IMR-90 (cell line): ENCODE data around the gene XPO6. TPM values are rescaled to one million over a fixed set of nuclear protein-coding genes. Genes with fewer than 3 reads are reported as not detected.
A peak's percentile ranks its signal among the peaks of the same experiment; 100 is the strongest.

Experiments
- ATAC-seq: fragments of 200-7000 bp; cut with Tn5 transposase; 2 replicates; pipeline ENCODE4 v1.9.1; 2020; ENCODE audit warnings: low read depth, mild to moderate bottlenecking, moderate library complexity
- BruUV-seq: library from RNA; stranded (reverse); fragments of 400-500 nt; replicated peaks from 2 replicates; lab custom pipeline; 2021; lab: Mats Ljungman, UMichigan
- CTCF ChIA-PET: fragments of 300-600 bp; formaldehyde crosslinking; extraction: SDS; loops from one replicate; lab custom pipeline; 2021; ENCODE audit warnings: antibody characterized with exemption; lab: Yijun Ruan, JAX
- POLR2A ChIA-PET: fragments of 300-600 bp; sonication (Branson Sonifier 250); formaldehyde crosslinking; loops from one replicate; lab custom pipeline; 2022; ENCODE audit warnings: antibody characterized with exemption; ENCODE audit not compliant: unreplicated experiment; lab: Charles Lee
- DNase-seq: peaks from one replicate; pipeline ENCODE4 v3.0.0; 2013
- H2AFZ ChIP-seq: replicated peaks from 2 replicates; pipeline ENCODE3; 2013; ENCODE audit warnings: low read length, mild to moderate bottlenecking; ENCODE audit not compliant: poor library complexity
- H2AK5ac ChIP-seq: 2 replicates; pipeline ENCODE4 v1.6.1; 2013; ENCODE audit warnings: low read depth, low read length, inconsistent platforms
- H2AK9ac ChIP-seq: replicated peaks from 2 replicates; pipeline ENCODE3; 2013; ENCODE audit warnings: mild to moderate bottlenecking, low read depth, low read length, moderate library complexity; ENCODE audit not compliant: poor library complexity
- H2BK120ac ChIP-seq: 2 replicates; pipeline ENCODE4 v1.6.1; 2013; ENCODE audit warnings: low read depth, low read length, inconsistent platforms
- H2BK15ac ChIP-seq: 3 replicates; pipeline ENCODE4 v1.6.1; 2013; ENCODE audit warnings: low read depth, low read length, inconsistent platforms
- H2BK20ac ChIP-seq: 2 replicates; pipeline ENCODE4 v1.6.1; 2013; ENCODE audit warnings: low read depth, mild to moderate bottlenecking, inconsistent platforms, low read length, moderate library complexity
- H2BK5ac ChIP-seq: 2 replicates; pipeline ENCODE4 v1.6.1; 2013; ENCODE audit warnings: mild to moderate bottlenecking, low read depth, low read length, inconsistent platforms; ENCODE audit not compliant: poor library complexity, severe bottlenecking
- H3K14ac ChIP-seq: replicated peaks from 2 replicates; pipeline ENCODE4 v1.6.1; 2013; ENCODE audit warnings: low read depth, low read length, inconsistent platforms
- H3K18ac ChIP-seq: 2 replicates; pipeline ENCODE4 v1.6.1; 2013; ENCODE audit warnings: low read depth, low read length, control low read depth
- H3K23ac ChIP-seq: 2 replicates; pipeline ENCODE4 v1.6.1; 2013; ENCODE audit warnings: low read depth, low read length, inconsistent platforms
- H3K27ac ChIP-seq: 2 replicates; pipeline ENCODE4 v1.5.1; 2013; ENCODE audit warnings: mild to moderate bottlenecking, control low read depth, low read length; ENCODE audit not compliant: insufficient read depth
- H3K27me3 ChIP-seq: 2 replicates; pipeline ENCODE4 v1.6.1; 2013; ENCODE audit warnings: low read length; ENCODE audit not compliant: control insufficient read depth, insufficient read depth
- H3K36me3 ChIP-seq: 2 replicates; pipeline ENCODE4 v1.6.1; 2013; ENCODE audit warnings: low read length, mixed read lengths; ENCODE audit not compliant: control insufficient read depth, insufficient read depth
- H3K4ac ChIP-seq: 2 replicates; pipeline ENCODE4 v1.6.1; 2013; ENCODE audit warnings: low read depth, low read length, inconsistent platforms
- H3K4me1 ChIP-seq: 2 replicates; pipeline ENCODE4 v1.6.1; 2013; ENCODE audit warnings: low read length, mixed read lengths; ENCODE audit not compliant: control insufficient read depth, insufficient read depth
- H3K4me2 ChIP-seq: 2 replicates; pipeline ENCODE4 v1.6.1; 2013; ENCODE audit warnings: low read depth, mild to moderate bottlenecking, control low read depth, low read length, moderate library complexity
- H3K4me3 ChIP-seq: 2 replicates; pipeline ENCODE4 v1.5.1; 2013; ENCODE audit warnings: low read depth, mild to moderate bottlenecking, control low read depth, low read length, moderate library complexity; ENCODE audit not compliant: insufficient read depth
- H3K56ac ChIP-seq: 2 replicates; pipeline ENCODE4 v1.6.1; 2013; ENCODE audit warnings: low read length, inconsistent platforms; ENCODE audit not compliant: insufficient read depth; ENCODE audit errors: extremely low read depth
- H3K79me1 ChIP-seq, 2 experiments: 2 replicates each; pipeline ENCODE4 v1.6.1; 2013; ENCODE audit warnings: low read length in 2 of 2, inconsistent platforms in 1 of 2, low read depth in 1 of 2
- H3K9ac ChIP-seq: 2 replicates; pipeline ENCODE4 v1.6.1; 2013; ENCODE audit warnings: low read depth, low read length, control low read depth
- H3K9me1 ChIP-seq: 2 replicates; pipeline ENCODE4 v1.6.1; 2013; ENCODE audit warnings: low read length, inconsistent platforms; ENCODE audit not compliant: insufficient read depth
- H3K9me3 ChIP-seq: 2 replicates; pipeline ENCODE4 v1.6.1; 2013; ENCODE audit warnings: low read length; ENCODE audit not compliant: control insufficient read depth, insufficient read depth
- H4K20me1 ChIP-seq: 2 replicates; pipeline ENCODE4 v1.6.1; 2013; ENCODE audit warnings: low read length, inconsistent platforms; ENCODE audit not compliant: insufficient read depth
- H4K5ac ChIP-seq: 2 replicates; pipeline ENCODE4 v1.6.1; 2013; ENCODE audit warnings: mild to moderate bottlenecking, low read depth, low read length, control low read depth
- H4K8ac ChIP-seq, 2 experiments: 2 replicates each; pipeline ENCODE4 v1.6.1; 2013; ENCODE audit warnings: low read depth in 2 of 2, low read length in 2 of 2, control low read depth in 1 of 2, inconsistent platforms in 1 of 2
- H4K91ac ChIP-seq: 2 replicates; pipeline ENCODE4 v1.6.1; 2013; ENCODE audit warnings: low read depth, low read length, inconsistent platforms; ENCODE audit not compliant: insufficient read depth
- CEBPB ChIP-seq: IDR thresholded peaks from 2 replicates; pipeline ENCODE4 v1.6.1; 2012; ENCODE audit warnings: low read depth, low read length, improper control_type of control experiment
- ELK1 ChIP-seq: fragments of 150-350 bp; IDR thresholded peaks from 2 replicates; pipeline ENCODE4 v1.6.1; 2016; ENCODE audit warnings: low read depth, mild to moderate bottlenecking, low read length, moderate library complexity, borderline replicate concordance
- RCOR1 ChIP-seq: IDR thresholded peaks from 2 replicates; pipeline ENCODE4 v1.6.1; 2012; ENCODE audit warnings: mild to moderate bottlenecking, low read length, improper control_type of control experiment; ENCODE audit not compliant: insufficient replicate concordance
- WGBS, 2 experiments: methylation state at CpG; one replicate each; pipeline versions ENCODE4 v1.1.5 to v1.1.7; 2013; ENCODE audit warnings: missing lambda C conversion rate in 2 of 2; ENCODE audit not compliant: insufficient read length in 1 of 2; ENCODE audit errors: extremely low coverage in 2 of 2; 5-methylcytosine and 5-hydroxymethylcytosine counted together
- dilution Hi-C: fragments of 300-500 bp; cut with HindIII; formaldehyde crosslinking; loops from one replicate; pipeline ENCODE4 v1.14.3; 2018; ENCODE audit warnings: low sequenced_read_pairs; ENCODE audit not compliant: unreplicated experiment
- in situ Hi-C: fragments of 300-500 bp; cut with MboI; formaldehyde crosslinking; loops from 3 replicates; pipeline ENCODE4 v1.14.3; 2019; ENCODE audit warnings: low sequenced_read_pairs, inconsistent platforms, mixed read lengths
- intact Hi-C: fragments of 100-400 bp; cut with micrococcal nuclease; formaldehyde crosslinking; loops from 2 replicates; pipeline ENCODE4 v1.10.0; 2022
- polyA plus RNA-seq, 3 experiments: library from polyadenylated mRNA; depleted of rRNA; stranded (reverse); fragments of >200 nt; gene quantifications; 2 replicates each; pipeline ENCODE4 v1.2.3, GENCODE V29; 2012; ENCODE audit warnings: low replicate concordance in 1 of 3
- total RNA-seq: library from RNA; depleted of rRNA; stranded (reverse); fragments of >200 nt; gene quantifications from 2 replicates; pipeline ENCODE4 v1.2.3, GENCODE V29; 2012

The XPO6 gene
- total and polyA plus RNA-seq, 2 of the 4 experiments (the other 2 are of a cell fraction) = 108 to 184 TPM

GRCh38 chr16:28202147-28202746, 9.5 kb downstream of the XPO6 start:
- H4K8ac ChIP-seq = no peak overlapping the region
- no peak overlapping the region for H3K14ac ChIP-seq
- H3K56ac ChIP-seq = no peak overlapping the region
- CTCF ChIA-PET = interaction anchor here (0.8 kb wide), 1 partner anchor 511 kb away, joined by 3 read pairs; no protein-coding TSS in a partner anchor
- dilution Hi-C loops = no loop called here
- peaks cover 55% of the 10 kb centered on the region for H4K20me1 ChIP-seq
- peaks cover 47% of the 10 kb centered on the region for H3K36me3 ChIP-seq
- H3K9me3 ChIP-seq = no peaks in the 10 kb centered on the region
- H3K79me1 ChIP-seq = peaks cover 15 to 60% of the 10 kb centered on the region in 2 experiments
- H3K4me3 ChIP-seq = no peak overlapping the region
- H3K18ac ChIP-seq = no peak overlapping the region
- H3K27me3 ChIP-seq = no peaks in the 10 kb centered on the region
- peak overlapping the region; percentile 48 for H2AK5ac ChIP-seq
- no peak overlapping the region for H2BK120ac ChIP-seq
- H2BK5ac ChIP-seq = peak overlapping the region; percentile 13
- no peak overlapping the region for H2AFZ ChIP-seq
- H2BK20ac ChIP-seq = no peak overlapping the region
- no peak overlapping the region for H3K4ac ChIP-seq
- H4K5ac ChIP-seq = peak overlapping the region; percentile 3; the same call in 1 of the 2 replicates
- peaks cover 6% of the 10 kb centered on the region for H3K4me1 ChIP-seq
- H3K27ac ChIP-seq = peak overlapping the region; percentile 17; the same call in 1 of the 2 replicates
- DNase-seq = no peak
- POLR2A ChIA-PET = no interaction called here
- H3K23ac ChIP-seq = 0 out of 2 replicates have a peak overlapping the region, but pooled peaks have one; percentile 31
- 93% methylated on average over 4 of the region's 6 CpGs; no CpG with 5 or more reads in 1 of the 2 experiments for WGBS, 2 experiments
- H3K9me1 ChIP-seq = peaks cover 30% of the 10 kb centered on the region
- H3K4me2 ChIP-seq = no peak overlapping the region
- TF ChIP-seq RCOR1 (no peak), CEBPB (no peak), ELK1 (no peak)
- H2AK9ac ChIP-seq = no peak overlapping the region
- no TSS peak for BruUV-seq
- no peak overlapping the region for H4K91ac ChIP-seq
- H3K9ac ChIP-seq = no peak overlapping the region
- ATAC-seq = no peak
- intact Hi-C loops = no loop called here
- in situ Hi-C loops = no loop called here
- no peak overlapping the region for H2BK15ac ChIP-seq
